K562 (cell line): ENCODE results near the gene ASS1. TPM values are rescaled to one million over a fixed set of nuclear protein-coding genes. Genes with fewer than 3 reads are reported as not detected.

Source experiments
- ATAC-seq: fragments of 200-7000 bp; cut with Tn5 transposase; 3 replicates; pipeline ENCODE4 v1.9.1; 2020; ENCODE audit warnings: moderate library complexity
- BruUV-seq: library from RNA; stranded (reverse); fragments of 400-500 nt; replicated peaks from 2 replicates; lab custom pipeline; 2021; lab: Mats Ljungman, UMichigan
- CTCF ChIA-PET: fragments of 300-600 bp; formaldehyde crosslinking; extraction: SDS; loops from one replicate; lab custom pipeline; 2021; ENCODE audit warnings: low intra/inter-chr PET ratio; lab: Yijun Ruan, JAX
- POLR2A ChIA-PET: fragments of 300-600, 350-650 bp; sonication (Branson Sonifier 250); formaldehyde crosslinking; extraction: SDS; loops from one replicate; lab custom pipeline; 2021; ENCODE audit warnings: antibody characterized with exemption, inconsistent platforms; lab: Yijun Ruan, JAX
- DNase-seq, 4 experiments: peaks; one replicate each; pipeline versions ENCODE4 v3.0.0 to v3.0.0-alpha.2; 2011 to 2018; ENCODE audit warnings: low spot score in 3 of 4, mixed read lengths in 3 of 4; ENCODE audit errors: extremely low read depth in 1 of 4
- FAIRE-seq: peaks from 2 replicates; lab custom pipeline; 2011; peaks lifted over from hg19 to GRCh38; lab: Jason Lieb, UNC
- H2AFZ ChIP-seq: 2 replicates; pipeline ENCODE4 v1.6.0; 2011; ENCODE audit warnings: low read depth, low read length, control low read depth, inconsistent platforms
- H3K27ac ChIP-seq: fragments of 200-600 bp; 3 replicates; pipeline ENCODE4 v1.8.0; 2011; ENCODE audit warnings: low read depth, mild to moderate bottlenecking, control low read depth, inconsistent platforms, low read length, moderate library complexity, mixed read lengths; ENCODE audit errors: extremely low read depth
- H3K27me3 ChIP-seq, 2 experiments: fragments of 300-600 bp in 1 of 2; 2 replicates in 1 of 2; 3 replicates in 1 of 2; pipeline versions ENCODE4 v1.6.0 to v1.8.0; 2011; ENCODE audit warnings: inconsistent platforms in 2 of 2, low read length in 2 of 2, mild to moderate bottlenecking in 1 of 2, mixed read lengths in 1 of 2, moderate library complexity in 1 of 2; ENCODE audit not compliant: control insufficient read depth in 2 of 2, insufficient read depth in 2 of 2
- H3K36me3 ChIP-seq: fragments of 300-600 bp; 3 replicates; pipeline ENCODE4 v1.8.0; 2011; ENCODE audit warnings: mild to moderate bottlenecking, low read length, inconsistent platforms; ENCODE audit not compliant: control insufficient read depth, insufficient read depth
- H3K4me1 ChIP-seq, 2 experiments: fragments of 200-600 bp in 1 of 2; replicated peaks in 1 of 2; 2 replicates in 1 of 2; 3 replicates in 1 of 2; pipeline versions ENCODE4 v1.5.1 to v1.8.0; 2011; ENCODE audit warnings: inconsistent platforms in 2 of 2, low read length in 2 of 2, mild to moderate bottlenecking in 1 of 2, mixed read lengths in 1 of 2, moderate library complexity in 1 of 2; ENCODE audit not compliant: control insufficient read depth in 2 of 2, insufficient read depth in 2 of 2
- H3K4me2 ChIP-seq: 2 replicates; pipeline ENCODE4 v1.6.1; 2011; ENCODE audit warnings: low read length, control low read depth, inconsistent platforms, mixed read lengths; ENCODE audit not compliant: insufficient read depth
- H3K4me3 ChIP-seq: fragments of 200-600 bp; sonication (generic), shearing (Covaris generic); 2 replicates; pipeline ENCODE4 v1.5.1; 2016; ENCODE audit warnings: control low read depth, inconsistent platforms
- H3K79me2 ChIP-seq: fragments of 200-600 bp; 3 replicates; pipeline ENCODE4 v1.8.0; 2011; ENCODE audit warnings: low read length, inconsistent platforms; ENCODE audit not compliant: control insufficient read depth, insufficient read depth
- H3K9ac ChIP-seq, 2 experiments: 2 replicates each; pipeline versions ENCODE4 v1.6.0 to v1.6.1; 2011; ENCODE audit warnings: low read depth in 2 of 2, low read length in 2 of 2, control low read depth in 1 of 2, inconsistent platforms in 1 of 2, mild to moderate bottlenecking in 1 of 2, mixed read lengths in 1 of 2; ENCODE audit not compliant: insufficient read depth in 1 of 2
- H3K9me1 ChIP-seq: one replicate; pipeline ENCODE4 v1.6.0; 2011; ENCODE audit warnings: inconsistent platforms, mild to moderate bottlenecking, low read length, moderate library complexity; ENCODE audit not compliant: control insufficient read depth, insufficient read depth
- H3K9me3 ChIP-seq: replicated peaks from 2 replicates; pipeline ENCODE4 v1.5.1; 2011; ENCODE audit warnings: low read depth, low read length, inconsistent platforms; ENCODE audit not compliant: control insufficient read depth, insufficient read depth
- H4K20me1 ChIP-seq: replicated peaks from 2 replicates; pipeline ENCODE4 v1.6.1; 2011; ENCODE audit warnings: low read length, inconsistent platforms, mixed read lengths; ENCODE audit not compliant: control insufficient read depth, insufficient read depth
- COPS2 ChIP-seq: fragments of 450-650 bp; conservative IDR thresholded peaks from 2 replicates; pipeline ENCODE4 v1.6.1; 2016; ENCODE audit warnings: mild to moderate bottlenecking, moderate library complexity
- GABPA ChIP-seq: fragments of 200-800 bp; sonication (Bioruptor generic); conservative IDR thresholded peaks from 2 replicates; pipeline ENCODE4 v1.6.1; 2016; ENCODE audit warnings: low read depth, missing genetic modification characterization, missing compliant biosample characterization
- PHF8 ChIP-seq: fragments of 200-600 bp; sonication (generic); IDR thresholded peaks from 2 replicates; pipeline ENCODE4 v1.6.1; 2012; ENCODE audit warnings: mixed run types, mild to moderate bottlenecking, inconsistent platforms, low read length, moderate library complexity, borderline replicate concordance
- POLR2G ChIP-seq: fragments of 200-400 bp; formaldehyde crosslinking; IDR thresholded peaks from 2 replicates; pipeline ENCODE4 v1.6.1; 2017; ENCODE audit warnings: low read depth, mild to moderate bottlenecking, antibody characterized with exemption, low read length, moderate library complexity
- SRSF7 ChIP-seq: fragments of 200-400 bp; formaldehyde crosslinking; optimal IDR thresholded peaks from 2 replicates; pipeline ENCODE3; 2017; ENCODE audit warnings: mild to moderate bottlenecking, low read depth, low read length
- YBX1 ChIP-seq: fragments of 450-650 bp; IDR thresholded peaks from 2 replicates; pipeline ENCODE4 v1.7.1; 2016; ENCODE audit warnings: mild to moderate bottlenecking
- WGBS: fragments of 100-300 bp; shearing (Covaris generic); methylation state at CpG from one replicate; pipeline ENCODE4 v1.1.6; 2016; ENCODE audit warnings: low coverage, mixed read lengths; ENCODE audit not compliant: insufficient coverage; ENCODE audit errors: missing lambda C conversion rate; 5-methylcytosine and 5-hydroxymethylcytosine counted together
- in situ Hi-C: fragments of 300-500 bp; cut with MboI; formaldehyde crosslinking; loops from 4 replicates; pipeline ENCODE4 v1.15.0; 2018; ENCODE audit warnings: inconsistent platforms, mixed read lengths
- intact Hi-C: fragments of 100-400 bp; cut with micrococcal nuclease; formaldehyde crosslinking; loops from 2 replicates; pipeline ENCODE4 v1.14.2; 2022
- polyA plus RNA-seq, 8 experiments: library from polyadenylated mRNA; depleted of rRNA in 4 of 8; stranded (reverse) in 5 of 8; unstranded in 3 of 8; fragments of >200 nt; fragmentation: Nextera tagmentation in 2 of 8; fragmentation: Illumina TruSeq in 1 of 8; extraction: Ambion mirVana in 2 of 8; extraction: Trizol in 1 of 8; gene quantifications; 2 replicates each; pipeline versions ENCODE4 v1.2.1 to v1.2.3, GENCODE V29; 2011 to 2014; ENCODE audit warnings: inconsistent platforms in 1 of 8, missing spikeins in 1 of 8
- total RNA-seq, 7 experiments: library from RNA; depleted of rRNA in 6 of 7; stranded (reverse); fragments of >200 nt in 6 of 7; fragmentation: Illumina TruSeq in 2 of 7; extraction: Trizol in 2 of 7; gene quantifications; 2 replicates each; pipeline versions ENCODE4 v1.2.1 to v1.2.3, GENCODE V29; 2011 to 2021; ENCODE audit warnings: low replicate concordance in 1 of 7
- TF ChIP-seq, protein P1 (sequence below): fragments of 450-650 bp; IDR thresholded peaks from 2 replicates; pipeline ENCODE4 v1.6.1; 2017; ENCODE audit warnings: mild to moderate bottlenecking, moderate library complexity

Gene ASS1
- total and polyA plus RNA-seq, 9 of the 15 experiments (the other 6 are each of a cell fraction or from before 2014, with no cell fraction given) = 1.5 to 5.7 (median 3.7) TPM

DNA sequence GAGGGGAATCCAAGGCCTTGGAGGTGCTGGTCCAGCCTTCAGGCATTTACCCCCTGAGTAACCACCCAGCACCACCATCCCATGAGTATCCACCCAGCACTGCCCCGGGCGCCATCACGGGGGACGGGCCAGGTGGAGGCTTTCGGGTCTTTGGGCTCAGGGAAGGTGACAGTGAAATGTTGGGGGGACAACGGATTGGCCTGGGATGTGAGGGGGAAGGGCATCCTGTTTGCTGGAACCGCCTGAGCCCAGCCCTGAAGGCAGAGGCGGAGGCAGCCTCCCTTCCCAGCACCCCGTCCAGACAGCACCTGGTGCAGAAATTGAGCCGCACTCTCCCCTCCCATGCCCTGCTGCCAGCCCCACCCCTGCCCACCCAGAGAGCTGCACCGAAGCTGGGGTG is 17.0 kb downstream of the ASS1 start:
- H3K9me1 ChIP-seq = no peaks in the 10 kb centered on the region
- H3K27ac ChIP-seq = no peak overlapping the region
- intact Hi-C loops (loop anchor here (1.0 to 5.0 kb wide), 2 partner anchors 221 to 401 kb away; no protein-coding TSS in a partner anchor), in situ Hi-C loops (no loop called here)
- DNase-seq (no peak), FAIRE-seq (no peak), ATAC-seq (no peak; the same call in 2 of the 3 replicates)
- H3K4me1 ChIP-seq = peaks cover 0 to 32% of the 10 kb centered on the region in 2 experiments; a peak in 2 of 5 replicates
- WGBS = 3% methylated on average over 6 of the region's 11 CpGs
- H3K27me3 ChIP-seq = peaks cover 5 to 42% of the 10 kb centered on the region in 2 experiments; a peak in 3 of 5 replicates
- H3K79me2 ChIP-seq = no peaks in the 10 kb centered on the region
- H3K9ac ChIP-seq = peak overlapping the region in 1 of 2 experiments; percentile 43; a peak in 1 of 4 replicates
- ChIA-PET CTCF (interaction anchor here (0.6 to 6.0 kb wide), 3 partner anchors 221 to 479 kb away, joined by 4 to 105 read pairs (median 7); no protein-coding TSS in a partner anchor), POLR2A (no interaction called here)
- no peak overlapping the region; the same call in 1 of the 2 replicates for H3K4me2 ChIP-seq
- H3K9me3 ChIP-seq = no peaks in the 10 kb centered on the region
- no peak overlapping the region for H3K4me3 ChIP-seq
- no peaks in the 10 kb centered on the region for H3K36me3 ChIP-seq
- no TSS peak for BruUV-seq
- TF ChIP-seq YBX1 (no peak), SRSF7 (no peak), PHF8 (no peak), POLR2G (peak; percentile 36; the same call in 1 of the 2 replicates), GABPA (tag) (no peak), COPS2 (no peak)
- TF ChIP-seq, protein P1, sequence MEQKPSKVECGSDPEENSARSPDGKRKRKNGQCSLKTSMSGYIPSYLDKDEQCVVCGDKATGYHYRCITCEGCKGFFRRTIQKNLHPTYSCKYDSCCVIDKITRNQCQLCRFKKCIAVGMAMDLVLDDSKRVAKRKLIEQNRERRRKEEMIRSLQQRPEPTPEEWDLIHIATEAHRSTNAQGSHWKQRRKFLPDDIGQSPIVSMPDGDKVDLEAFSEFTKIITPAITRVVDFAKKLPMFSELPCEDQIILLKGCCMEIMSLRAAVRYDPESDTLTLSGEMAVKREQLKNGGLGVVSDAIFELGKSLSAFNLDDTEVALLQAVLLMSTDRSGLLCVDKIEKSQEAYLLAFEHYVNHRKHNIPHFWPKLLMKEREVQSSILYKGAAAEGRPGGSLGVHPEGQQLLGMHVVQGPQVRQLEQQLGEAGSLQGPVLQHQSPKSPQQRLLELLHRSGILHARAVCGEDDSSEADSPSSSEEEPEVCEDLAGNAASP = no peak
- peaks cover 13% of the 10 kb centered on the region for H4K20me1 ChIP-seq
- no peak overlapping the region for H2AFZ ChIP-seq
